CD4-positive, alpha-beta T cell treated with Interleukin-4 for 4 hours (primary cell): ENCODE results near the gene SRR.
A peak's percentile ranks its signal among the peaks of the same experiment; 100 is the strongest.
"Not testable (repeated sequence)": the region's sequence is repeated elsewhere in the genome, so short reads cannot be mapped to it uniquely, and the experiment has no call there.

Experiments used
- DNase-seq: peaks from one replicate; pipeline ENCODE4 v3.0.0-alpha.2; 2020

The SRR gene

GRCh38 chr17:2292100-2292499 is 11.7 kb upstream of the SRR start:
- DNase-seq = no peak

- DNase-seq = no peak
These were observed 8.2 kb upstream of the SRR start for GRCh38 chr17:2295575-2295974.

DNA sequence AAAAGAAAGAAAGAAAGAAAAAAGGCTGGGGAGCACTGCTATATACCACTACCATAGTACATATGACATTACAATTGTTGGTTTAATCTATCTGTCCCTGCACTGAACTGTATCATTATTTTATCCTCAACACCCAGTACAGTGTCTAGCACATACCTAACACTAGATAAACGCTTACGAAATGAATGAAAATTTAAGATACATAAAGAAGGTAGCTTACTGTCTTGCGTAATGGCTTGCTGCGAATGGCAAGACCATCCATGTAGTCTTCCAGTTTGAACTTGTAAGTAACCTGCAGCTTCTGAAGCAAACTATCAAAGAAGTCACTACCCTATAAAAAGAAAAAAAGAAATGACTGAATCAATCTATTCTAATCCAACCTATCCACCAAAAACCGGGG is 6.7 kb upstream of the SRR start:
- DNase-seq = no peak

- no peak for DNase-seq
These were observed 4.6 kb upstream of the SRR start for GRCh38 chr17:2299136-2299535.

GRCh38 chr17:2299756-2300155 is 4.0 kb upstream of the SRR start:
- DNase-seq = no peak

DNA sequence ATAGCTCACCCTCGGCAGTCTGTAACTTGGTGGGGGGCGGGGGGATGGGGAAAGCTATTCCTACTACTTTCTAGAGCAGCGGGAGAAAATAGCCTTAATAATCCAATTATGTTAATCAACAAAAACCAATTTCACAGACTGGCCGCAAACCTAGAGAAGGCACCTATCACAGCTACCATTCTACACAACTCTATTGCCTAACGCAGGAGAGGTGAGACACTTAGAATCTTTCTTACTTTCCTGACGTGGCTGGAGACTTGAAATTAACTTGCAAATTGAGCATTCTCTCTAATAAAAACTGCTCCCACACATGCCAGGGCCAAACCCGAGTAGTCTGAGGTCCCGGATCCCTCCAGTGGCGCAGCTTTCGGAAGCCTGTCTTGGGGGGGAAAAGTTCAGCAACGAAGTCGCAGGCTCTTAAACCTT is 959 bp upstream of the SRR start:
- DNase-seq = peak; percentile 3

- DNase-seq = no peak
These were observed 1.2 kb downstream of the SRR start for GRCh38 chr17:2304931-2305330.

GRCh38 chr17:2309338-2310154 is 5.8 kb downstream of the SRR start:
- no peak for DNase-seq

DNA sequence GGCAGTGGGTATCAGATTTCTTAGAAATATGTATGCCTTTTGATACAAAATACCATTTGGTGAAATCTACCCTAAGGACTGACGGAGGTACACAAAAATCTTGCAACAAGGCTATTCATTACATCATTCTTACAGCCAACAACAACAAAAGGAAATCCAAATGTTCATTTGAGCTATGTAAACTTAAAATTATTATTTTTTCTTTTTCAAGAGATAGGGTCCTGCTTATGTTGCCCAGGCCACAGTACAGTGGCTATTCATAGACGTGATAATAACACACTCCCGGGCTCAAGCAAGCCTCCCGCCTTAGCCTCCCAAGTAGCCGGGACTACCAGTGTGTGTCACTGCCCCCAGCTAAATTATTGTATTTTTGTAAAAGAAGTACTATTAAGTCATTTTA is 9.0 kb downstream of the SRR start:
- no peak for DNase-seq

DNA sequence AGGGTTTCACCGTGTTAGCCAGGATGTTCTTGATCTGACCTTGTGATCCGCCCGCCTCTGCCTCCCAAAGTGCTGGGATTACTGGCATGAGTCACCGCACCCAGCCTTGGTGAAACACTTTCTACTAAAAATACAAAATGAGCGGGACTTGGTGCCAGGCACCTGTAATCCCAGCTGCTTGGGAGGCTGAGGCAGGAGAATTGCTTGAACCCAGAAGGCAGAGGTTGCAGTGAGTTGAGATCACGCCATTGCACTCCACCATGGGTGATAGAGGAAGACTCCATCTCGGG is 13.1 kb downstream of the SRR start:
- not testable (repeated sequence) for DNase-seq

DNA sequence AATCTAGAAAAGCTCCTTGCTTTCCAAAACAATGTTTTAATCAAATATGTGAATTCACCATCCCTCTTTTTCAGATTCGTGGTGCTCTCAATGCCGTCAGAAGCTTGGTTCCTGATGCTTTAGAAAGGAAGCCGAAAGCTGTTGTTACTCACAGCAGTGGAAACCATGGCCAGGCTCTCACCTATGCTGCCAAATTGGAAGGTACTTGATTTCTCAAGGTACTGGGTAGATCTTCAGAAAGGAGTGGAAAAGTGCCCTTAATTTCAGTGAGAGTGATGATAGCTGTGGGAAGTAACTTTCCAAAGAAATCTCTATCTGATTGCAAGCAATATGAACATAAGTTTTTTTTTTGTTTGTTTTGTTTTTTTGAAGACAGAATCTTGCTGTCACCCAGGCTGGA is 14.0 kb downstream of the SRR start:
- DNase-seq = no peak

GRCh38 chr17:2319051-2319450 is 15.3 kb downstream of the SRR start:
- no peak for DNase-seq

GRCh38 chr17:2321399-2321798 is 17.6 kb downstream of the SRR start:
- no peak for DNase-seq

DNA sequence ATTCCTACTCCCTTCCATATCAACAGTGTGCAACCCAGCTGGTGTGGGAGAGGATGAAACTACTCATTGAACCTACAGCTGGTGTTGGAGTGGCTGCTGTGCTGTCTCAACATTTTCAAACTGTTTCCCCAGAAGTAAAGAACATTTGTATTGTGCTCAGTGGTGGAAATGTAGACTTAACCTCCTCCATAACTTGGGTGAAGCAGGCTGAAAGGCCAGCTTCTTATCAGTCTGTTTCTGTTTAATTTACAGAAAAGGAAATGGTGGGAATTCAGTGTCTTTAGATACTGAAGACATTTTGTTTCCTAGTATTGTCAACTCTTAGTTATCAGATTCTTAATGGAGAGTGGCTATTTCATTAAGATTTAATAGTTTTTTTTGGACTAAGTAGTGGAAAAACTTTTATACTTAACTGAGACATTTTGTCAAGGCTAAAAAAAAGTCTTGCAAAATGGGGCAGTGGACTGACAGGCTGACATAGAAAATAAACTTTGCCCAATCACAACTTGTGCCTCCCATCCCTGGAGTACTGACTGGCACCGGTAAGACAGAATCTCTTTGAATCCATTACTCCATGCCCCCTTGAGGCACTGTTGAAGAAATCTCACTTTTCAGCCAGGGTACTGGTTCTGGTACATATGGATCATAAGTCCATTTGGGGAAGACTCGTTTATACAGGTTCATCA is 20.0 kb downstream of the SRR start:
- DNase-seq = no peak

DNA sequence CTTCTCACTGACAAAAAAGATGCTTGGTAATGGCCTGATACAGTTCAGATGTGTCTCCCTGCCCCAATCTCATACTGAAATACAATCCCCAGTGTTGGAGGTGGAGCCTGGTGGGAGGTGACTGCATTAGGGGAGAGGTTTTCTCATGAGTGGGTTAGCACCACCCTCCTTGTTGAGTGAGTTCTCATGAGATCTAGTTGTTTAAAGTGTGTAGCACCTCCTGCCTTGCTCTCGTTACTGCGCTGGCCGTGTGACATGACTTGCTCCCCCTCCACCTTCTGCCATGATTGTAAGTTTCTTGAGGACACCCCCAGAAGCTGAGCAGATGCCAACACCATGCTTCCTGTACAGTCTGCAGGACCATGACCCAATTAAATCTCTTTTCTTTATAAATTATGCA is 27.6 kb downstream of the SRR start:
- no peak for DNase-seq

GRCh38 chr17:2335726-2336214 is 32.0 kb downstream of the SRR start:
- DNase-seq = no peak

DNA sequence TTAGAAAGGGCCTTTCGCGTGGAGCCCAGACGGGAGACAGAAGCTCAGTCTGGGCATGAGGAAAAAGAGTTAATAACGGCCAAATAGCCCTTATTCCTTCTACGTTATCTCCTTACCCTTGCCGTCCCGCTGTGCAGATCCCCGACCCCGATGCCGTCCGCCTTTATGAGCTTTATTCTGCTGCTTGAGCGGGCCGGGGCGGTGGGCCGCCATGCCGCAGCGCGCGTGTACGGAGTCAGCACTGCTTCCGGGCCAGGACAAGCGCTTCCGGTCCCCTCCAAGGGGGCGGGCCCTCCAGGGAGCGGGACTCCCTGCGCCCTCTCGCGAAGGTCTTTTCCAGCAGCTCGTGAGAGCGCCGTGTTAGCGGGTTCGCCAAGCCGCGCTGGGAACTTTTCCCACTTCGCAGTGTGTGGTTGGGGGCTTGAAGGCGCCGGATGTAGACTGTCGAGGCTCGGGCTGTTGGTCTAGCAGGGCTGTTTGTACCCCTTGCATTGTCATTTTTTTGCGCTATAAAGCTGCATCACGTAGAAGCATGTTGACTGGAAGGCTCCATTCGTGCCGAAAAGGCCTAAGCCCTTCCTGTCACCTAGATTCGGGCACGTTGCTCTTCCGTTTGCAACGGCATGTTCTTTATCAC is 32.6 kb downstream of the SRR start, which contains the start of gene TSR1:
Gene TSR1, minus strand, starts transcription at position 243 of the 637 bp plus-strand sequence. Its CDS starts 30 bp downstream, at position 213.
- peak; percentile 83 for DNase-seq

- DNase-seq = peak; percentile 59
These were observed 33.2 kb downstream of the SRR start, which contains the start of gene SGSM2 for GRCh38 chr17:2336852-2337543. Gene SGSM2, plus strand, starts transcription at chr17:2337501. Its CDS starts 188 bp downstream, at chr17:2337689.

GRCh38 chr17:2337544-2338314 is 34.0 kb downstream of the SRR start:
- DNase-seq = peak; percentile 28

GRCh38 chr17:2338315-2338657 is 34.5 kb downstream of the SRR start:
- DNase-seq = peak; percentile 1

DNA sequence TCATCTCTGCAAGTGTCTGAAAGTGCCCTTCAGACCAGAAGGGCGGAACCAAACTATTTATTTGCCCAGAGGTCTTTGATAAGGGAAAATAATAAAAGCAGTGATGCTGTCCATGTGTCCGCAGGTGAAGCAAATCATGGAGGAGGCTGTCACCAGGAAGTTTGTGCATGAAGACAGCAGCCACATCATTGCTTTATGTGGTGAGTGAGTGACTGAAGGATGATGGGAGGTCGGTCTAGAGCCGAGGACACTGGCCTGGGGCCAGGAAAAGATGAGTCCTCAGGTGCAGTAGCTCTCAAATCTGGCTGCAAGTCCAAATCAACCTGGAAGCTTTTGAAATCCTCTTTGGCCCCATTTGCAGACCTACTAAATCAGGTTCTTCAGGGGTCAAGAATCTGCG is 39.7 kb downstream of the SRR start:
- DNase-seq = peak; percentile 18

- no peak for DNase-seq
These were observed 40.8 kb downstream of the SRR start for GRCh38 chr17:2344528-2344927.
